NCI-H748 (cell line): ENCODE results near the gene PLEKHO2.
"Not testable (repeated sequence)": the region's sequence is repeated elsewhere in the genome, so short reads cannot be mapped to it uniquely, and the experiment has no call there.

ENCODE experiments used
- DNase-seq: peaks from one replicate; lab custom pipeline; 2025; ENCODE audit not compliant: unreplicated experiment; lab: John Stamatoyannopoulos, UW

Gene PLEKHO2

GRCh38 chr15:64841344-64842095, at the start of gene PLEKHO2:
PLEKHO2 (plus strand) TSS chr15:64841915; CDS start chr15:64842017, 102 bp downstream.
- DNase-seq: peak; percentile 88

GRCh38 chr15:64792282-64792681, 49.4 kb upstream of the PLEKHO2 start:
- DNase-seq: peak; percentile 7

- not testable (repeated sequence) for DNase-seq
Observed at GRCh38 chr15:64795299-64795698, 46.4 kb upstream of the PLEKHO2 start.

- DNase-seq: not testable (repeated sequence)
Observed at GRCh38 chr15:64795921-64796320, 45.8 kb upstream of the PLEKHO2 start.

GRCh38 chr15:64798905-64799304, 42.8 kb upstream of the PLEKHO2 start:
- DNase-seq: not testable (repeated sequence)

GRCh38 chr15:64800476-64800875, 41.2 kb upstream of the PLEKHO2 start:
- DNase-seq: no peak

GRCh38 chr15:64803526-64803925, 38.2 kb upstream of the PLEKHO2 start:
- no peak for DNase-seq

- no peak for DNase-seq
Observed at GRCh38 chr15:64804619-64805018, 37.1 kb upstream of the PLEKHO2 start.

- DNase-seq: no peak
Observed at GRCh38 chr15:64806509-64806908, 35.2 kb upstream of the PLEKHO2 start.

- DNase-seq: no peak
Observed at GRCh38 chr15:64807051-64807749, 34.5 kb upstream of the PLEKHO2 start.

GRCh38 chr15:64807751-64808222, 33.9 kb upstream of the PLEKHO2 start:
- DNase-seq: no peak

GRCh38 chr15:64808785-64809453, 32.8 kb upstream of the PLEKHO2 start:
- no peak for DNase-seq

GRCh38 chr15:64809649-64810496, 31.8 kb upstream of the PLEKHO2 start:
- peak; percentile 57 for DNase-seq

- no peak for DNase-seq
Observed at GRCh38 chr15:64810497-64811326, 31.0 kb upstream of the PLEKHO2 start.

GRCh38 chr15:64813075-64813474, 28.6 kb upstream of the PLEKHO2 start:
- DNase-seq: no peak

- DNase-seq: not testable (repeated sequence)
Observed at GRCh38 chr15:64814283-64814682, 27.4 kb upstream of the PLEKHO2 start.

- DNase-seq: not testable (repeated sequence)
Observed at GRCh38 chr15:64814965-64815364, 26.8 kb upstream of the PLEKHO2 start.

GRCh38 chr15:64816452-64816851, 25.3 kb upstream of the PLEKHO2 start:
- DNase-seq: no peak

- peak; percentile 35 for DNase-seq
Observed at GRCh38 chr15:64824929-64825430, 16.7 kb upstream of the PLEKHO2 start.
